IPS DF 19.7 (cell line): ENCODE results near the gene KIFBP.
"Not testable (repeated sequence)": the region's sequence is repeated elsewhere in the genome, so short reads cannot be mapped to it uniquely, and the experiment has no call there.

Experiments
- DNase-seq: peaks from one replicate; pipeline ENCODE4 v3.0.0-alpha.2; 2013; ENCODE audit warnings: low read depth, low spot score

Gene KIFBP

DNA sequence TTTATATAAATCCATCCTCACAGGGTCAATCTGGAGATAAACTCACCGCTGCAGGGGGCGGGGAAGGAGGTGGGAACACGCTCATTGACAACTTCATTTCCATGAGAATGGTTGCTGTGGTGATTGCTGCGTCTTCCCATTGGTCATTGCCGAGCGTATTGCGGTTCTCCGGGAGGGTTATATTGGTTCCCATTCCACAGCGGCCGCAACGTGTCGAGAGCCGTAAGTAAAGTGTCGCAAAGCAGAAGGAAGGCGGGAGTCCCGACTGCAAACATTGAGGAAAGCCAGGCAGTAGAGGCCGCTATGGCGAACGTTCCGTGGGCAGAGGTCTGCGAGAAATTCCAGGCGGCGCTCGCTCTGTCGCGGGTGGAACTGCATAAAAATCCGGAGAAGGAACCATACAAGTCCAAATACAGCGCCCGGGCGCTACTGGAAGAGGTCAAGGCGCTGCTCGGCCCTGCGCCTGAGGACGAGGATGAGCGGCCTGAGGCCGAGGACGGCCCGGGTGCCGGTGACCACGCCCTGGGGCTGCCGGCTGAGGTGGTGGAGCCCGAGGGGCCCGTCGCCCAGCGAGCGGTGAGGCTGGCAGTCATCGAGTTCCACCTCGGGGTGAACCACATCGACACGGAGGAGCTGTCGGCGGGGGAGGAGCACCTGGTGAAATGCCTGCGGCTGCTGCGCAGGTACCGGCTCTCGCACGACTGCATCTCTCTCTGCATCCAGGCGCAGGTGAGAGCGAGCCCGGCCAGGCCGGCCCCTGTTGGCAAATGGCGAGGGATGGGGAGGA is at the start of gene KIFBP:
TSS of gene KIFBP (plus strand) at position 274 of the 787 bp plus-strand sequence. CDS start at position 304, 30 bp downstream.
- DNase-seq, result peak; percentile 98

GRCh38 chr10:68938884-68939283 is 49.7 kb upstream of the KIFBP start:
- no peak for DNase-seq

- not testable (repeated sequence) for DNase-seq
Observed at GRCh38 chr10:68940917-68941316, 47.7 kb upstream of the KIFBP start.

DNA sequence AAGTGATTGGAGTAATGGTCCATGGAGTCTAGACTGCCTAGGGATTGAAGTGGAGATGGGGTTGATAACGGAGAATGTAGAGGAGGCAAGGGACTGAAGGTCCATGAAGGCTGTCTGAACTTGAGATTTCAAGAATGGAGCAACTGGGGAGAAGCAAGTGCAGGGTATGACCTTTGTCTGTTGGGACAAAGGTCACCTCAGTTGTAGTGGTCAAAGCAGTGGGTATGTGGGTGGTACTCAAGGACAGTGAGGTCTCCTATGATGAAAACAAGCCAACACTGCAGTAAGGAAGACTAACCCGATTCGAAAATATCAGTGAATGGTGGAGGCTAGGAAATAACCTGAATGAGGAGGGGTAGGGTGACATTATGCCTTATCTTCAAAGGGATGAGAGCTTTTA is 38.0 kb upstream of the KIFBP start:
- no peak for DNase-seq

GRCh38 chr10:68954904-68955303 is 33.7 kb upstream of the KIFBP start:
- DNase-seq, result no peak

- no peak for DNase-seq
Observed at GRCh38 chr10:68955355-68955831, 33.2 kb upstream of the KIFBP start.

- peak; percentile 60 for DNase-seq
Observed at GRCh38 chr10:68955832-68956532, 32.6 kb upstream of the KIFBP start, which contains the start of gene DDX21. TSS of gene DDX21 (plus strand) at chr10:68956170. CDS start at chr10:68956226, 56 bp downstream.

GRCh38 chr10:68957284-68957615 is 31.4 kb upstream of the KIFBP start:
- no peak for DNase-seq

DNA sequence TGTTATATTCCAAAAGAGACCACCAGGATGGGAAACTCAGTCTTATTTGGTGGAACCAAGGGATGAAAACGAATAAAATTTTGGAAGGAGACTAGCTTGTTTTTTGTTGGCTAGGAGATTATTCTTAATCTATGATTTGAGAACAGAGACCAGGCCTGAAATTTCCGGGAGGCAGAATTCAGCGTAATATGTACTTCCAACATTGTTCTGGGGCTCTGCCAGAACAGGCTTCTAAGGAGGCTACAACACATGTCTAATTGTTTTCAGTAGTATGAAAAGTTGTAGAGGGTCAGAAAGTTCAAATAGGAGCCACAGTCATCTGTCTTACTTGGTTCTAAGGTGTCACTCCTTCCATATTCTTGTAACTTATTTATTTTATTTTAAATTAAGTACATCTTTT is 30.9 kb upstream of the KIFBP start:
- DNase-seq, result no peak

DNA sequence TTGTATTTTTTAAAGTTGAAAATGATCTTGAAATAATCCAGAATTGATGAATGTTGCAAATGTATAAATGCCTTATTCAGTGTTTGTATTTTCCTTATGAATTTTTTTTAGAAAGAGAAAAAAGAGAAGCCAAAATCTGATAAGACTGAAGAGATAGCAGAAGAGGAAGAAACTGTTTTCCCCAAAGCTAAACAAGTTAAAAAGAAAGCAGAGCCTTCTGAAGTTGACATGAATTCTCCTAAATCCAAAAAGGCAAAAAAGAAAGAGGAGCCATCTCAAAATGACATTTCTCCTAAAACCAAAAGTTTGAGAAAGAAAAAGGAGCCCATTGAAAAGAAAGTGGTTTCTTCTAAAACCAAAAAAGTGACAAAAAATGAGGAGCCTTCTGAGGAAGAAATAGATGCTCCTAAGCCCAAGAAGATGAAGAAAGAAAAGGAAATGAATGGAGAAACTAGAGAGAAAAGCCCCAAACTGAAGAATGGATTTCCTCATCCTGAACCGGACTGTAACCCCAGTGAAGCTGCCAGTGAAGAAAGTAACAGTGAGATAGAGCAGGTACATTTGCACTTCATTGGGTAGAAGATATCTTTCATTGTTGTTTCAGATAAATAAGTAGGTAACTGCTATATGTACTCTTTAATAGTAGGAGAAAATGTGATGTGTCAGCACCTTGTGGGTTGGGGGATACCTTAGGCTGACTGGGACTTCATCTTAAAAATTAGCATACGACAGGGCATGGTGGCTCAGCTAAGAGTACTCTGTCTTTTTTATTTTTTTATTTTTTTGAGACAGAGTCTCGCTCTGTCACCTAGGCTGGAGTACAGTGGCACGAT is 28.7 kb upstream of the KIFBP start:
- DNase-seq, result no peak

GRCh38 chr10:68963151-68963550 is 25.5 kb upstream of the KIFBP start:
- DNase-seq, result no peak

GRCh38 chr10:68973975-68974374 is 14.6 kb upstream of the KIFBP start:
- no peak for DNase-seq

DNA sequence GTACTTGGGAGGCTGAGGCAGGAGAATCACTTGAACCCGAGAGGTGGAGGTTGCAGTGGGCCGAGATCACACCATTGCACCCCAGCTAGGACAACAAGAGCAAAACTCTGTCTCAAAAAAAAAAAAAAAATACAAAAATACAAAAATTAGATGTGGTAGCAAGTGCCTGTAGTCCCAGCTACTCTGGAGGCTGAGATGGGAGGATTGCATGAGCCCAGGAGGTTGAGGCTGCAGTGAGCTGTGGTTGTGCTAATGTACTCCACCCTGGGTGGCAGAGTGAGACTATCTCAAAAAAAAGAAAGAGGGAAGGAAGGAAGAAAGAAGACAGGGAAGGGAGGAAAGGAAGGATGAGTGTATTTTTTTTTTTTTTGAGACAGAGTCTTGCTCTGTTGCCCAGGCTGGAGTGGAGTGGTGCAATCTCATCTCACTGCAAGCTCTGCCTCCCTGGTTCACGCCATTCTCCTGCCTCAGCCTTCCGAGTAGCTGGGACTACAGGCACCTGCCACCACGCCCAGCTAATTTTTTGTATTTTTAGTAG is 12.6 kb upstream of the KIFBP start:
- DNase-seq, result not testable (repeated sequence)

- DNase-seq, result not testable (repeated sequence)
Observed at GRCh38 chr10:68979738-68980137, 8.9 kb upstream of the KIFBP start.

DNA sequence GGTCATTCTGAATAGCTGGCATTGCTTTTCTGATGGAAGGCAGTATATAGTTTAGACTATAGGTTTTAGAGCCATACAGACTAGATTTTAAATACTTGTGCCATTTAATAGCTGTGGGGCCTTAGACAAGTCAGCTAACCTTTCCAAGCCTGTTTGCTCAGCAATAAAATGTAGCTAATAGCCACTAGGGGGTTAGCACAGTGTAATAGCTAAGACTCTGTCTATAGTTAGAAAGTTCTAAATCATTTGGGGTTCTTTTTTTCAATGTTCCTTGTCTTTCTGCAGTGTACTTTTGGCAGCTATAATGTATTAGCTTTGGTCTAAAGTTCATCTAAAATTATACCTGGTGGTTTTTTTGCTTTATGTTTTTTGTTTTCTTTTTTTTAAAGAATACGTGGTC is 7.5 kb upstream of the KIFBP start:
- DNase-seq, result no peak

DNA sequence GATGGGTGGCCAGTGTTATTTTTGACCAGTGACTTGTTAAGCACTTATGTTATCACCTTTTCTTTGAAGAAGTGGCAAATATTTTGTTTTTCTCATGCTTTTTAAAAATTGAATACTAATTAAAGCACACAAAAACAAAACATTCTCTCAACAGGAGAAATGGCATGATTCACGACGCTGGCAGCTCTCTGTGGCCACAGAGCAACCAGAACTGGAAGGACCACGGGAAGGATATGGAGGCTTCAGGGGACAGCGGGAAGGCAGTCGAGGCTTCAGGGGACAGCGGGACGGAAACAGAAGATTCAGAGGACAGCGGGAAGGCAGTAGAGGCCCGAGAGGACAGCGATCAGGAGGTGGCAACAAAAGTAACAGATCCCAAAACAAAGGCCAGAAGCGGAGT is 6.2 kb upstream of the KIFBP start:
- DNase-seq, result no peak

DNA sequence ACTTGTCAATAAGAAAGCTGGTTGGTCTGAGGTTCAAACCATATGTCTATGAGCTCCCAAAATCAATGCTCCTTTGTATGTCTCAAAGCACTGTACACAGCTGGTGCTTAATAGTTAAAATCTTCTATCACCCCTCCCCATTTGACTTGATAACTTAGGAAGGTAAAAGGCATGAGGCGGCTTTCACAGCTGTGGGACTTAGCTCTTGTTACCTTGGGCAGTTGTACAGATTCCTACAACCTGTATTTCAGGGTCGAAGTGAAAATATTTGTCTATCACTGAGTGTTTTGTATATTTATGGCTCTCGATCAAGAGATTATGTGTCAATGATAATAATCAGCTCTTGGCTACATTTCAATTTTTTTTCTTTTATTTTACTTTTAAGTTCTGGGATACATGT is 992 bp upstream of the KIFBP start:
- DNase-seq, result no peak

- DNase-seq, result no peak
Observed at GRCh38 chr10:68989317-68989990, 851 bp downstream of the KIFBP start.

DNA sequence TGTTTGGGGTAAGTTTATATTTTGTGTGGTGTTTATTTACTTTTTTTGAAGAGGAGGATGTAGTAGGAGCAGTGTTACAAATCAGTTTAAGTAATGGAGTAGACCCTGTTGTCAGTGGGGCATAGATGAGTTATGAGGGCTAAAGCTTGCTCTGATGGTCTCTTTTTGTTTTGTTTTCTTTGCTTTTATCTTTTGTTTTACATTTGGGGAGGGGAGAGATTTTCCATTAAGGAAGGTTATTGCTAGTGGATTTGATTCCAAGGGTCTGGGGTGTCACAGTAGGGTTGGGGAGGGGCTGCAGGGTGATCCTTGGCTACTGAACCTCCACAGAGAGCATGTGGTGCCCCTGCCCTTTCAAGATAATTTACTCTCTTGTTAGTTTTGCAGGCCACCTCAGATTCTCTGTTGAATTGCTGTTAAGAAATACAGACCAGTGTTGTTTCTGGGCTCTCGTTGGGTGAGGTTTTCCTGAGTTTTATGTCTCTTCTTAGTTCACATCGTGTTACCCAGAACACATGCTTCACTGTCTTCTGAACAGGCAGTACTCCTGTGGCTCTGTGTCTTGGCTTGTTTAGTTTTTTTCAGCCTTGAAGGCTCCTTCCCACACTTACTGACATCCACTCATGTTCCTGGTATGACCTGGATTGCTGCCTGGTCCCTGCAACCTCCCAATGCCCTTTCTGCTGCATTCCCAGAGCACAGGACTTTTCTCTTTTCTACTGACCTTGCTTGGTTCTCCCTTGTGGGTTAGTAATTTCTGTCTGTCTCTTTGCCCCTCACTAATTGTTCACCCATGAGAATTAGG is 4.2 kb downstream of the KIFBP start:
- no peak for DNase-seq

GRCh38 chr10:68997211-68997610 is 8.6 kb downstream of the KIFBP start:
- DNase-seq, result no peak
